HFFc6 (cell line): Measurements from ENCODE around the gene UMAD1. TPM values are rescaled to one million over a fixed set of nuclear protein-coding genes. Genes with fewer than 3 reads are reported as not detected.

Experiments used
- DNase-seq: peaks from one replicate; pipeline ENCODE4 v3.0.0-alpha.2; 2018
- H3K27ac Mint-ChIP-seq: 2 replicates; pipeline ENCODE4 v1.8.0; 2020; ENCODE audit warnings: mild to moderate bottlenecking, mixed read lengths
- H3K27me3 Mint-ChIP-seq: 2 replicates; pipeline ENCODE4 v1.8.0; 2021; ENCODE audit warnings: mild to moderate bottlenecking, moderate library complexity, mixed read lengths; ENCODE audit not compliant: insufficient read depth
- H3K36me3 Mint-ChIP-seq: 2 replicates; pipeline ENCODE4 v1.8.0; 2021; ENCODE audit warnings: low read depth, mixed read lengths
- H3K4me1 Mint-ChIP-seq: 2 replicates; pipeline ENCODE4 v1.8.0; 2020; ENCODE audit warnings: low read depth, mixed read lengths
- H3K4me3 Mint-ChIP-seq: 2 replicates; pipeline ENCODE4 v1.8.0; 2020; ENCODE audit warnings: mild to moderate bottlenecking, moderate library complexity, mixed read lengths
- H3K9me3 Mint-ChIP-seq: 2 replicates; pipeline ENCODE4 v1.8.0; 2020; ENCODE audit warnings: mild to moderate bottlenecking, mixed read lengths
- total RNA-seq, 6 experiments: library from RNA; stranded (reverse); fragmentation: NEBNext Ultra II Directional; extraction: Animal tissue kit (Norgen Biotek cat#: 25700); gene quantifications; 2 replicates in 1 of 6; 3 replicates in 5 of 6; pipeline ENCODE4 v1.2.3, GENCODE V29; 2021
- TF ChIP-seq, protein P1 (sequence below): fragments of 200-600 bp; sonication (generic); IDR thresholded peaks from 2 replicates; pipeline ENCODE4 v1.5.0; 2021; ENCODE audit warnings: antibody characterized with exemption, mild to moderate bottlenecking

Gene UMAD1
- total RNA-seq, 6 experiments from 2014 or later: 11.6 to 14.6 (median 12.1) TPM

DNA sequence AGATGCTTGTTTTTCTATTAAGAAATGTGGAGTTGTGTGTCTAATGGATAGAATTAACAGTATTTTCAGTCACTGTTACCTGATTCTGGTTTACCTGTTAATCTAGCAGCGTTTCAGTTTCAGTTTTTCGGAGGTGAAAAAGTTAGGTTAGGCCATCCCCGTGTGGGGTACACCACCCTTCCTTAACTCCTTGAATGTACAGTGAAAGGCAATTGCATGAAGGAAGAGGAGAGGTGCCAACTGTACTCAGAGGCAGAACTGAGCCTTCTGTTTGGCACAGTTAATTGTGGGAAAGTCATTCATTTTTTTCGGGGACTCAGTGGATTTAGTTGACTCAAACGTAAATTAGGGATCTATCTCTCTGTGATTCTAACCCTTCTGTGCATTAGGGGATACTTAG, 42.3 kb downstream of the UMAD1 start:
- DNase-seq: no peak
- peaks cover 15% of the 10 kb centered on the region for H3K4me1 Mint-ChIP-seq
- H3K27me3 Mint-ChIP-seq: no peaks in the 10 kb centered on the region; the same call in none of the 2 replicates
- 0 out of 2 replicates have a peak, but pooled peaks cover 2% of the 10 kb centered on the region for H3K36me3 Mint-ChIP-seq
- no peaks in the 10 kb centered on the region for H3K9me3 Mint-ChIP-seq
- TF ChIP-seq, protein P1, sequence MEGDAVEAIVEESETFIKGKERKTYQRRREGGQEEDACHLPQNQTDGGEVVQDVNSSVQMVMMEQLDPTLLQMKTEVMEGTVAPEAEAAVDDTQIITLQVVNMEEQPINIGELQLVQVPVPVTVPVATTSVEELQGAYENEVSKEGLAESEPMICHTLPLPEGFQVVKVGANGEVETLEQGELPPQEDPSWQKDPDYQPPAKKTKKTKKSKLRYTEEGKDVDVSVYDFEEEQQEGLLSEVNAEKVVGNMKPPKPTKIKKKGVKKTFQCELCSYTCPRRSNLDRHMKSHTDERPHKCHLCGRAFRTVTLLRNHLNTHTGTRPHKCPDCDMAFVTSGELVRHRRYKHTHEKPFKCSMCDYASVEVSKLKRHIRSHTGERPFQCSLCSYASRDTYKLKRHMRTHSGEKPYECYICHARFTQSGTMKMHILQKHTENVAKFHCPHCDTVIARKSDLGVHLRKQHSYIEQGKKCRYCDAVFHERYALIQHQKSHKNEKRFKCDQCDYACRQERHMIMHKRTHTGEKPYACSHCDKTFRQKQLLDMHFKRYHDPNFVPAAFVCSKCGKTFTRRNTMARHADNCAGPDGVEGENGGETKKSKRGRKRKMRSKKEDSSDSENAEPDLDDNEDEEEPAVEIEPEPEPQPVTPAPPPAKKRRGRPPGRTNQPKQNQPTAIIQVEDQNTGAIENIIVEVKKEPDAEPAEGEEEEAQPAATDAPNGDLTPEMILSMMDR: no peak
- no peak overlapping the region for H3K4me3 Mint-ChIP-seq
- no peak overlapping the region for H3K27ac Mint-ChIP-seq

DNA sequence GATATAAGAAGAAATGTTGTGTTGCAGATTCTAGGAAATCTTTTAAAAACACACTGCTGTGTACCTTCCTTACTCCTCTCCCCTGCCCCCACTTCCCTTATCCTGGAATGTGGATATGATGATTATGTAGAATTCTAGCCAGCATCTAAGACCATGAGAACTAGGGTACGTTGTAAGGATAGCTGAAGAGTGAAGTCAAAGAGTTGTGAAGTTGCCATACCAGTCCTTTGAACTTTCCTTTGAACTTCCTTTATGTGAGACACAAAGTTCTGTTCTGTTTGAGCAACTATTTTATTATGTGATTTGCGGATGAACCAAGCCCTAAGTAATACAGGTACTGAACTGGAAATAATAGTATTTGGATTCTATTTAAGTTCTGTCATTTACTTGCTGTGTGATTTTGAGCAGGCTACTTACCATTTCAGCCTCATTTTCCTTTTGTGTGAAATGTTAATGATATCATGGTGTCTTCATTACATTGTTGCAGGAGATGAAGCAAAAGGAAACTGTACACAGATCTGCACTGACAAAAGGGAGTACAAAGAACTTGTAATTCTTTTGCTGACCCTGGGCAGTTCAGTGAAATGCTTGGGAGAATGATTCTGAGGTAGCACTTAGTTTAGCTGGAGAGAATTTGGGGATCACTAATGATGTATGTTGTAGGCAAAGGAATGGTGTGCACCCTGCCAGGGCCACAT, 46.4 kb downstream of the UMAD1 start:
- Mint-ChIP-seq H3K4me1 (peaks cover 8% of the 10 kb centered on the region), H3K27me3 (no peaks in the 10 kb centered on the region; the same call in none of the 2 replicates), H3K9me3 (no peaks in the 10 kb centered on the region), H3K27ac (no peak overlapping the region), H3K4me3 (no peak overlapping the region), H3K36me3 (no peaks in the 10 kb centered on the region)
- TF ChIP-seq, protein P1: no peak
- DNase-seq: no peak

DNA sequence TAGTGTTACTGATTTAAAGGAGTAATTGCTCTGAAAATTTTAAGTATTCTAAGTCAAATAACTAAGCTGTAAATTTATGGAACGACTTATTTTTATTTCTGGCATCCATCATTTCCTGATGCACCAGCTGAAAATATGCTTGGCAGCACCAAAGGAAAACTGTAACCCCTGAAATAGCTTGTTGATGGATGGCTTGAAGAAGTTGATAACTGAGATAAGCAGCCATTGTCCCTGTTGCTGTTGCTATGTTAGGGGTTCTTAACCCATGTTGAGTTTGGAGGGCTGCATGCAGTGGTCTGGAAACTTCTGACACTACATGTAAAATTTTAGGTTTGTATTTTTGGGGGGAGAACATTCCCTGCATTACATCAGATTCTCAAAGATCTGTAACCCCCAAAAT, 47.2 kb downstream of the UMAD1 start:
- DNase-seq: no peak
- no peak overlapping the region for H3K27ac Mint-ChIP-seq
- no peaks in the 10 kb centered on the region; the same call in none of the 2 replicates for H3K27me3 Mint-ChIP-seq
- no peak overlapping the region for H3K4me3 Mint-ChIP-seq
- H3K36me3 Mint-ChIP-seq: no peaks in the 10 kb centered on the region
- H3K4me1 Mint-ChIP-seq: peaks cover 12% of the 10 kb centered on the region
- H3K9me3 Mint-ChIP-seq: no peaks in the 10 kb centered on the region
- TF ChIP-seq, protein P1: no peak

DNA sequence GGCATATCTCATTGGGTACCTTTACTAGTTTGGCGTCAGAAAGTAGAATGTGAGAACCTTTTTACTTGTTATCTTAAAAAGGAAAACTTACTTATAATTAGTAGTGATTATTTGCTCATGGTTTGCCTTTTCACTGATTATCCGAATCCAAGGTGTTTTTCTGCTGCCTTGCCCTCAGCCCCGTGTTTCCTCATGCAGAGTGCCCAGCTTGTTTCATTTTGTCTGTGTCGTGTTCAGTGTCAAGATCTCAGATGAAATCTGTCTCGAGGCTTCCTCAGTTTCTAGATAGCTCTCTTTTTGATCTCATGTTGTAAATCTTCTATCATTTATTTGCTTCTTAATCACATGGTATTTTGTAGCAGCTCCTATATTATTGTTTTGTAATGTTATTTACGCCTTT, 47.8 kb downstream of the UMAD1 start:
- H3K4me3 Mint-ChIP-seq: no peak overlapping the region
- H3K27me3 Mint-ChIP-seq: no peaks in the 10 kb centered on the region; the same call in none of the 2 replicates
- H3K27ac Mint-ChIP-seq: no peak overlapping the region
- H3K9me3 Mint-ChIP-seq: no peaks in the 10 kb centered on the region
- TF ChIP-seq, protein P1: no peak
- H3K4me1 Mint-ChIP-seq: peaks cover 17% of the 10 kb centered on the region
- no peak for DNase-seq
- no peaks in the 10 kb centered on the region for H3K36me3 Mint-ChIP-seq

DNA sequence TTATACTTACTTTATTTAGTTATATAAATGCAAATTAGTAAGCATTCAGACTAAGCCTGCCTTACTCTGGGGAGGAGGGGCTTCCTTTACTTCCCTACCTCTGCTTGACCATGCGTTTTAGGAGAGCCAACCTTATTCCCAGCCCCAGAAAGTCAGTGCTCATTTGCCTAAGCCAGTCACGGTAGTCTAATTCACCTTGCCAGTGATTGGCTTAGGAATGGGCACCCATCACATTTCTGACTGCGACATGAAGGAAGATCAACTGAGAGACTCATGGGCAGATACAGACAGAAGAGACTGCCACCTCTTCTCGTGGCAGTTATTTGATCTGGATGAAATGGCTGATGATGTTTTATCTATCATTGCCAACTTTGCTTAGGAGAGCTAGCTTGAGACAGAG, 48.4 kb downstream of the UMAD1 start:
- TF ChIP-seq, protein P1: no peak
- peaks cover 21% of the 10 kb centered on the region for H3K4me1 Mint-ChIP-seq

More for the DNA sequence above, 48.4 kb downstream of the UMAD1 start:
- no peak for DNase-seq
- Mint-ChIP-seq H3K4me3 (no peak overlapping the region), H3K9me3 (no peaks in the 10 kb centered on the region), H3K27me3 (no peaks in the 10 kb centered on the region; the same call in 1 of the 2 replicates), H3K27ac (no peak overlapping the region), H3K36me3 (no peaks in the 10 kb centered on the region)
